HG02870 (cell line): ENCODE measurements around the gene PCSK7.

ENCODE experiments used
- ATAC-seq: cut with Tn5 transposase; IDR thresholded peaks from one replicate; pipeline ENCODE4 v1.9.1; 2021; ENCODE audit warnings: mild to moderate bottlenecking, moderate library complexity; ENCODE audit not compliant: unreplicated experiment

PCSK7 gene

DNA sequence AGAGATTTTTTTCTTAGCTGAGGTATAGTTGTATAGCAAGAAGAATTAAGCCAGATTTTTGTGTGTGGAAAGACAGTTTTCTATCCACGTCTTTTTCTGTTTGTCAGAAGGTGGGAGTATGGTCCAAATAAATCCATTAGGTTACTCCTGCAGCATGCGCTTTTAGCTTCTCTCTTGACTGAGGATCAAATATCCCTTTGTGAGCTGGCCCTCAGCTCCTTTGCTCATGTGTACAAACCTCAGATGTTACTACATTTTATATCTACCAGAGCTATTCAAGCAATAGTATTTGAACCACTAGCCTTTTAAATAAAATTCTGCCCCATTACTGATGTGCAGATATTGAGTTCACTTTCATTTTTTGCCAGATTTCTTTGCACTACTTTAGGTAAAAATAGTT, 62.1 kb downstream of the PCSK7 start:
- ATAC-seq = no peak

DNA sequence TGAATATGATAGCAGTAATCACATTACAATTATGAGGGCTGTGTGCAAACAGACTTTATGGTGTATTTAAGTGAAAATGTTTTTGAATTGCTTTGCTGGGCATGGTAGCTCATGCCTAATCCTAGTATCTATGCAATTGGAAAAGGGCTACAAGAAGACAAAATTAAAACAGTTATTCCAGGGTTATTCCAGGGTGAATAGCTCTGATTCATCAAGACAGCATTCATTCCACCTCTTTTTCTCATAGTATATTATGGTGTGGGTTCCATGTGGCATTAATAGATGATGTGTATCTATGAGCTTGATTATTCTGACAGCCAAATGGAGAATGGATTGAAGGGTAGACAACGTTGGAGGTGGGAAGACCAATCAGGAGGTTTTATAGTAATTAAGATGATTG, 65.4 kb downstream of the PCSK7 start:
- ATAC-seq = no peak

DNA sequence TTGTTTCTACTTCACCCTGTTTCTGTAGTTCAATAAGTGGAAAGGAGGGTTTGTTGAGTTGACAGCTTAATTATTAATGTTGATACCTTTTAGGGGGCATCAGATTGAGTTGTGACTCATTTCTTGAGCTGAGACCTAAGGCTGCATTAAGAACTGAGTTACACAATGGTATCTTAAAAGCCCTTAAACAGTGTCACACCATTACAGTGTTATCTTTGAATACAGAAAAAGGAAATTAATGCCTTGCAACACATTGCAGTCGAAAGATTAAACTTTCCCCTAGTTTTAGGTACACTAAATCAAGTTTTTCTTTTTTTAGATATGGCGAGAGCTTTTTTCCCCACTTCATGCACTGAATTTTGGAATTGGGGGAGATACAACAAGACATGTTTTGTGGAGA, 71.0 kb downstream of the PCSK7 start:
- ATAC-seq = no peak

DNA sequence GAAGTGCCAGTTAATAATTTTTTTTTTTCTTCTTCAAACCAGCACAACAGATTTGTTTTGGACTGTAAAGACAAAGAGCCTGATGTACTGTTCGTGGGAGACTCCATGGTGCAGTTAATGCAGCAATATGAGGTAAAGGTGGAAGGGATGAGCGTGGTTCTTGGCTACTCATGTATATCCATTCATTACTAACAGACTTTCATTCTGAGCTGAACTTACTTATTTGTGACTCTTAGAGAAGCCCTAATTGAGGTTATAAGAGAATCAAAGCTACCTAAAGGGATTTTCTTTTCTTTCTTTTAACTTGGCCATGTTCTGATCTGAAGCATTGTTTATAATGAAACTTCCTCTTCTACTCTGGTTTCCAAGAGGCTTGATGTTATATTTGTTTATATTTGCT, 72.0 kb downstream of the PCSK7 start:
- no peak for ATAC-seq

DNA sequence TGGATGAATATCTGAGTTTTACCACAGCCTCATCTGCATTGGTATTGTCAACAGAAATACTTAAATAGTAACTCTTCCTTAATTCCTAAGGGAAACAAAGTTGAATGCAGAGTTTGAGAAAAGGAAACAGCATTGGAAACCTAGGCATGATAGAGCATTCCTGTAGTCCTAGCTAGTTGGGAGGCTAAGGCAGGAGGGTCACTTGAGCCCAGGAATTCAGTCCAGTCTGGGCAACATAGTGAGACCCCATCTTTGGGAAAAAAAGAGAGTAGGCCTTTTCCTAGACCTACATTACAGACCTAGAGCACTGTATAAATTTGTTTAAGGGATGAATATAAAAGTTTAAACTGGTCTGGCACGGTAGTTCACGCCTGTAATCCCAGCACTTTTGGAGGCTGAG, 74.4 kb downstream of the PCSK7 start:
- no peak for ATAC-seq

DNA sequence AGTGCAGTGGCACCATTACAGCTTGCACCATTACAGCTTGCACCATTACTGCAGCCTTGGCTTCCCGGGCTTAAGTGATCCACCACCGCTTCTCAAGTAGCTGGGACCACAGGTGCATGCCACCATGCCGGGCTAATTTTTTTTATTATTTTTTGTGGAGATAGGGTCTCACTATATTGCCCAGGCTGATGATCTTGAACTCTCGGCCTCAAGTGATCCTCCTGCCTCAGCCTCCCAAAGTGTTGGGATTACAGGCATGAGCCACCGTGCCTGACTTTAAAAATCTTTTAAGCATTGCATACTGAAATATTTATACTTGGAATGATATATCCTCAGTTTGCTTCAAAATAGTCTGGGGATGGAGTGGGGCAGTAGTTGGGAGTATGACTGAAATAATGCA, 77.4 kb downstream of the PCSK7 start:
- no peak for ATAC-seq
